Mesothelial cell of epicardium (in vitro differentiated cells): ENCODE results near the gene EEF1E1. TPM values are rescaled to one million over a fixed set of nuclear protein-coding genes. Genes with fewer than 3 reads are reported as not detected.
A peak's percentile ranks its signal among the peaks of the same experiment; 100 is the strongest.

Source experiments
- DNase-seq, 2 experiments: peaks; one replicate each; pipeline ENCODE4 v3.0.0; 2021; ENCODE audit warnings: low spot score in 2 of 2; ENCODE audit not compliant: unreplicated experiment in 2 of 2
- H3K27ac Mint-ChIP-seq: 2 replicates; pipeline ENCODE4 v1.8.0; 2021; ENCODE audit warnings: mixed read lengths
- H3K27me3 Mint-ChIP-seq: 2 replicates; pipeline ENCODE4 v1.8.0; 2021; ENCODE audit warnings: low read depth, mixed read lengths
- H3K36me3 Mint-ChIP-seq: 2 replicates; pipeline ENCODE4 v1.8.0; 2021; ENCODE audit warnings: mixed read lengths
- H3K4me1 Mint-ChIP-seq: 2 replicates; pipeline ENCODE4 v1.8.0; 2021; ENCODE audit warnings: mixed read lengths
- H3K4me3 Mint-ChIP-seq: 2 replicates; pipeline ENCODE4 v1.8.0; 2021; ENCODE audit warnings: mild to moderate bottlenecking, moderate library complexity, mixed read lengths
- H3K9me3 Mint-ChIP-seq: 2 replicates; pipeline ENCODE4 v1.8.0; 2021; ENCODE audit warnings: mixed read lengths
- CTCF ChIP-seq: fragments of 200-600 bp; sonication (generic); IDR thresholded peaks from one replicate; pipeline ENCODE4 v1.5.0; 2021; ENCODE audit warnings: antibody characterized with exemption; ENCODE audit not compliant: unreplicated experiment
- total RNA-seq: library from RNA; stranded (reverse); gene quantifications from 3 replicates; pipeline ENCODE4 v1.2.1, GENCODE V29; 2021

Gene EEF1E1
- 31.1 to 34.0 TPM (median 32.4 TPM) in 3 replicates for total RNA-seq

- TF ChIP-seq CTCF = no peak
- H3K4me1 Mint-ChIP-seq = peaks cover 24% of the 10 kb centered on the region
- H3K9me3 Mint-ChIP-seq = peaks cover 3% of the 10 kb centered on the region
- H3K27ac Mint-ChIP-seq = peak within 1 kb of the TSS; percentile 96
- peaks cover 2% of the 10 kb centered on the region for H3K27me3 Mint-ChIP-seq
- DNase-seq = peak; percentile 89 to 93
- peaks cover 8% of the 10 kb centered on the region for H3K36me3 Mint-ChIP-seq
- H3K4me3 Mint-ChIP-seq = peak within 1 kb of the TSS; percentile 99
These were observed at the start of gene EEF1E1 for GRCh38 chr6:8102122-8102958. TSS of gene EEF1E1 (minus strand) at chr6:8102548. CDS start at chr6:8102521, 27 bp downstream.

- TF ChIP-seq CTCF = no peak
- peaks cover 24% of the 10 kb centered on the region for H3K4me1 Mint-ChIP-seq
- DNase-seq = no peak
- H3K27ac Mint-ChIP-seq = no peak overlapping the region
- no peak overlapping the region for H3K4me3 Mint-ChIP-seq
- no peaks in the 10 kb centered on the region for H3K36me3 Mint-ChIP-seq
- H3K9me3 Mint-ChIP-seq = no peaks in the 10 kb centered on the region
- no peaks in the 10 kb centered on the region for H3K27me3 Mint-ChIP-seq
These were observed 47.0 kb upstream of the EEF1E1 start for GRCh38 chr6:8149350-8149749.

GRCh38 chr6:8143945-8144344 lies 41.6 kb upstream of the EEF1E1 start:
- H3K36me3 Mint-ChIP-seq = no peaks in the 10 kb centered on the region
- no peak for TF ChIP-seq CTCF
- H3K4me3 Mint-ChIP-seq = no peak overlapping the region
- H3K27ac Mint-ChIP-seq = no peak overlapping the region
- no peaks in the 10 kb centered on the region for H3K9me3 Mint-ChIP-seq
- H3K4me1 Mint-ChIP-seq = peaks cover 11% of the 10 kb centered on the region
- no peaks in the 10 kb centered on the region for H3K27me3 Mint-ChIP-seq
- DNase-seq = no peak

GRCh38 chr6:8139451-8139850 lies 37.1 kb upstream of the EEF1E1 start:
- no peak overlapping the region for H3K4me3 Mint-ChIP-seq
- H3K4me1 Mint-ChIP-seq = peaks cover 13% of the 10 kb centered on the region
- no peak for DNase-seq
- H3K27me3 Mint-ChIP-seq = no peaks in the 10 kb centered on the region
- no peak overlapping the region for H3K27ac Mint-ChIP-seq
- no peaks in the 10 kb centered on the region for H3K9me3 Mint-ChIP-seq
- TF ChIP-seq CTCF = no peak
- H3K36me3 Mint-ChIP-seq = no peaks in the 10 kb centered on the region

- H3K36me3 Mint-ChIP-seq = no peaks in the 10 kb centered on the region
These were observed 35.2 kb upstream of the EEF1E1 start for GRCh38 chr6:8137529-8137939.

More at GRCh38 chr6:8137529-8137939, 35.2 kb upstream of the EEF1E1 start:
- no peak for TF ChIP-seq CTCF
- H3K27me3 Mint-ChIP-seq = no peaks in the 10 kb centered on the region
- H3K9me3 Mint-ChIP-seq = no peaks in the 10 kb centered on the region
- H3K27ac Mint-ChIP-seq = no peak overlapping the region
- DNase-seq = no peak
- H3K4me3 Mint-ChIP-seq = no peak overlapping the region
- peaks cover 13% of the 10 kb centered on the region for H3K4me1 Mint-ChIP-seq
